Right lobe of liver (tissue), 6 donors: Measurements from ENCODE around the gene SSUH2. TPM values are rescaled to one million over a fixed set of nuclear protein-coding genes. Genes with fewer than 3 reads are reported as not detected.
A peak's percentile ranks its signal among the peaks of the same experiment; 100 is the strongest.

Experiments used
- ATAC-seq, 4 donors: fragments of 200-7000 bp; cut with Tn5 transposase; one replicate each; pipeline ENCODE4 v1.9.1; 2020; ENCODE audit warnings: mild to moderate bottlenecking in 4 of 4, moderate library complexity in 4 of 4
- DNase-seq, 3 donors: peaks; one replicate each; pipeline ENCODE4 v3.0.0-alpha.2; 2020
- H3K27ac ChIP-seq, 3 donors: fragments of 200-600 bp; one replicate each; pipeline ENCODE4 v1.8.0; 2022
- H3K27me3 ChIP-seq, 2 donors: fragments of 200-600 bp; one replicate each; pipeline ENCODE4 v1.8.0; 2022
- H3K36me3 ChIP-seq, 4 donors: fragments of 200-600 bp; sonication (generic) in 1 of 4; one replicate each; pipeline versions ENCODE4 v1.5.1 to v1.8.0; 2017 to 2022; ENCODE audit warnings: control low read depth in 1 of 4
- H3K4me1 ChIP-seq, 4 donors: fragments of 200-600 bp; sonication (generic) in 1 of 4; one replicate each; pipeline versions ENCODE4 v1.5.1 to v1.8.0; 2017 to 2022; ENCODE audit warnings: control low read depth in 1 of 4
- H3K4me3 ChIP-seq, 3 donors: fragments of 200-600 bp; one replicate each; pipeline ENCODE4 v1.8.0; 2022
- H3K9me3 ChIP-seq, 4 donors: fragments of 200-600 bp; sonication (generic) in 1 of 4; one replicate each; pipeline versions ENCODE4 v1.5.1 to v1.8.0; 2017 to 2022; ENCODE audit warnings: control low read depth in 1 of 4
- POLR2A ChIP-seq: fragments of 450-650 bp; IDR thresholded peaks from one replicate; pipeline ENCODE4 v1.6.1; 2017; ENCODE audit warnings: antibody characterized with exemption, mild to moderate bottlenecking
- WGBS: methylation state at CpG from one replicate; pipeline ENCODE4 v1.1.6; 2018; ENCODE audit warnings: low coverage, low lambda C conversion rate; ENCODE audit not compliant: insufficient coverage; ENCODE audit errors: missing lambda C conversion rate; 5-methylcytosine and 5-hydroxymethylcytosine counted together
- intact Hi-C, 2 donors: fragments of 100-400 bp; cut with DNase I; formaldehyde crosslinking; loops; one replicate each; pipeline versions ENCODE4 v1.11.2 to v1.14.1; 2022
- total RNA-seq, 6 experiments: library from RNA; depleted of rRNA in 2 of 6; stranded (reverse); fragments of >200 nt in 2 of 6; fragmentation: NEBNext Ultra II Directional in 3 of 6; extraction: Animal tissue kit (Norgen Biotek cat#: 25700) in 3 of 6; gene quantifications; one replicate each; pipeline versions ENCODE4 v1.1.0 to v1.2.4, GENCODE V29; 2016 to 2023
- TF ChIP-seq, protein P1 (sequence below), 4 donors: fragments of 200-600 bp in 3 of 4; fragments of 450-650 bp in 1 of 4; IDR thresholded peaks; one replicate each; pipeline versions ENCODE4 v1.5.1 to v1.8.0; 2016 to 2022; ENCODE audit warnings: antibody characterized with exemption in 4 of 4, mild to moderate bottlenecking in 2 of 4
- donor health status: DM: no; HTN: yes; CAD: no.
- donor health status: DM: no; HTN: no; CAD: no.
- donor health status: DM: no; HTN: no; CAD: no.
- donor health status: DM: no; HTN: yes; CAD: no.
- donor health status: DM: no; HTN: yes; CAD: no.

The SSUH2 gene
- total RNA-seq, 6 experiments from 2014 or later: 0.09 to 2.0 (median 1.1) TPM; not detected in 1

DNA sequence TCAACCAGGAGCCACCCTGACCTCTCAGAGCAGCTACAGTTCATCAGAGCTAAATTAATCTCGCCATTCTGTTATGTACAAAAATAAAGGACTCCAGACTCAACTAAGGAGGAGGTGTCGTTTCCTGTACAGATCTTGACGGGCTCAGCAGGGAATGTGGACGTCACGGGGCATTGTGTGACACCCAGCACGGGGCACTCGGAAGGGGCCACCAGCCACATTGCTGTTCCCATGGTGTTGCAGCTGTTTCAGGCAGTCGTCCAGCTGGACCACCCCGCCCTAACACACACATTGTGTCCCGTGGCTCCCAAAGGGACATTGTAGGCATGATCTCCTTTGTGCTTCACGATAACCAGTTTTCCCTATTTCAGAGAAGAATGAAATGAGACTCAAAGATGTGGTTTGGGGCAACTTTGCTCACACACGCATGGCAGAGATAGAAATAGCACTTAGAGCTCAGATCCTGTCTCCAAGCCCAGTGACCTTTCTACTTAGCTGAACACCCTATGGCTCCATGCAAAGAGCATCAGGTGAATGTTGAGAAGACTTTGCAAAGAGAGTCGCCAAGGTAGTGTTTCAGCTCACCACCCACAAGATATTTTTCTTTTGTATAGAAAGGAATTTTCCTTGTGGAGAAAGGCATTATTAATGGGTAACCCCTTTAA is 5.5 kb downstream of the SSUH2 start:
- DNase-seq (no peak), ATAC-seq (peak in 2 of 4 donors; percentile 27 to 30)
- Histone ChIP-seq H3K36me3 (no peaks in the 10 kb centered on the region), H3K27ac (no peak overlapping the region), H3K4me3 (no peak overlapping the region), H3K4me1 (no peaks in the 10 kb centered on the region), H3K27me3 (no peaks in the 10 kb centered on the region), H3K9me3 (no peaks in the 10 kb centered on the region)
- WGBS: 45% methylated on average over 9 of the region's 13 CpGs
- TF ChIP-seq, protein P1, sequence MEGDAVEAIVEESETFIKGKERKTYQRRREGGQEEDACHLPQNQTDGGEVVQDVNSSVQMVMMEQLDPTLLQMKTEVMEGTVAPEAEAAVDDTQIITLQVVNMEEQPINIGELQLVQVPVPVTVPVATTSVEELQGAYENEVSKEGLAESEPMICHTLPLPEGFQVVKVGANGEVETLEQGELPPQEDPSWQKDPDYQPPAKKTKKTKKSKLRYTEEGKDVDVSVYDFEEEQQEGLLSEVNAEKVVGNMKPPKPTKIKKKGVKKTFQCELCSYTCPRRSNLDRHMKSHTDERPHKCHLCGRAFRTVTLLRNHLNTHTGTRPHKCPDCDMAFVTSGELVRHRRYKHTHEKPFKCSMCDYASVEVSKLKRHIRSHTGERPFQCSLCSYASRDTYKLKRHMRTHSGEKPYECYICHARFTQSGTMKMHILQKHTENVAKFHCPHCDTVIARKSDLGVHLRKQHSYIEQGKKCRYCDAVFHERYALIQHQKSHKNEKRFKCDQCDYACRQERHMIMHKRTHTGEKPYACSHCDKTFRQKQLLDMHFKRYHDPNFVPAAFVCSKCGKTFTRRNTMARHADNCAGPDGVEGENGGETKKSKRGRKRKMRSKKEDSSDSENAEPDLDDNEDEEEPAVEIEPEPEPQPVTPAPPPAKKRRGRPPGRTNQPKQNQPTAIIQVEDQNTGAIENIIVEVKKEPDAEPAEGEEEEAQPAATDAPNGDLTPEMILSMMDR (IDR thresholded peaks at IDR 0.05): no peak
- no peak for TF ChIP-seq POLR2A
- intact Hi-C loops: no loop called here

DNA sequence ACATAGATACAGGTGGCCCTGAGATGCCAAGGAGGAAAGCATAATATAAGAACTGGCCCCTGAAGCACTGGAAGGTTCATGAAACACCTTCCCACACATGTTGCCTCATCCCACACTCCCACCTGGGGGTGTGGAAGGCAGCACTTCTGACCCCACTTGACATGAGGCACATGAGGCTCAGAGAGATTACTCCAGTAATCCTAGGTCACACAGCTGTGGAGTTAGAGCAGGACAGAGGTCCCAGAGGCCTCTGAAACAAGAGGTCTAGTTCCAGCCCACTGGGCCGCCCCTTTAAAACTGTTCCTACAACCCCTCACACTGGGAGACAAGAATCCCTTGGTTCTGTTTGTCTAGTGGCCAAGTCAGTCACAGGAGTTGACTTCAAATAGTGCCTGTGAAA is 7.2 kb downstream of the SSUH2 start:
- ATAC-seq: no peak

GRCh38 chr3:8635631-8636030 is 9.0 kb downstream of the SSUH2 start:
- intact Hi-C loops: no loop called here
- Histone ChIP-seq H3K36me3 (no peaks in the 10 kb centered on the region), H3K4me3 (no peak overlapping the region), H3K27me3 (no peaks in the 10 kb centered on the region), H3K4me1 (no peaks in the 10 kb centered on the region), H3K9me3 (no peaks in the 10 kb centered on the region), H3K27ac (no peak overlapping the region)
- DNase-seq: no peak
- TF ChIP-seq POLR2A: no peak
- TF ChIP-seq, protein P1 (IDR thresholded peaks at IDR 0.05): no peak
- ATAC-seq: no peak
- 61% methylated on average over 3 of the region's 7 CpGs for WGBS

More for the DNA sequence above, 7.2 kb downstream of the SSUH2 start:
- no peaks in the 10 kb centered on the region for H3K9me3 ChIP-seq
- 20% methylated on average over 1 of the region's 1 CpG for WGBS
- DNase-seq: no peak
- no peaks in the 10 kb centered on the region for H3K4me1 ChIP-seq
- H3K4me3 ChIP-seq: no peak overlapping the region
- H3K27me3 ChIP-seq: no peaks in the 10 kb centered on the region
- H3K36me3 ChIP-seq: no peaks in the 10 kb centered on the region
- no peak overlapping the region for H3K27ac ChIP-seq
- TF ChIP-seq, protein P1 (IDR thresholded peaks at IDR 0.05): no peak
- TF ChIP-seq POLR2A: no peak
- intact Hi-C loops: no loop called here

- intact Hi-C loops: no loop called here
- TF ChIP-seq POLR2A: no peak
- TF ChIP-seq, protein P1 (IDR thresholded peaks at IDR 0.05): no peak
- Histone ChIP-seq H3K9me3 (no peaks in the 10 kb centered on the region), H3K27ac (no peak overlapping the region), H3K4me3 (no peak overlapping the region), H3K36me3 (no peaks in the 10 kb centered on the region), H3K4me1 (no peaks in the 10 kb centered on the region), H3K27me3 (no peaks in the 10 kb centered on the region)
- ATAC-seq (no peak), DNase-seq (no peak)
- WGBS: no CpG with 5 or more reads among the region's 2 CpGs
These were observed 9.5 kb downstream of the SSUH2 start for GRCh38 chr3:8635125-8635524.
